B cell (primary cell): ENCODE measurements around the gene DNAJA4. TPM values are rescaled to one million over a fixed set of nuclear protein-coding genes. Genes with fewer than 3 reads are reported as not detected.

Experiments
- ATAC-seq: fragments of 200-7000 bp; cut with Tn5 transposase; one replicate; pipeline ENCODE4 v1.10.0; 2021; ENCODE audit warnings: low read depth, mild to moderate bottlenecking, moderate number of reproducible peaks, moderate library complexity
- CTCF ChIA-PET: fragments of 350-600 bp; sonication (Branson Sonifier 250); formaldehyde crosslinking; loops from one replicate; lab custom pipeline; 2021; ENCODE audit warnings: antibody characterized with exemption, inconsistent platforms; lab: Charles Lee
- POLR2A ChIA-PET: fragments of 350-600 bp; sonication (Branson Sonifier 250); formaldehyde crosslinking; loops from one replicate; lab custom pipeline; 2021; ENCODE audit warnings: antibody characterized with exemption; lab: Charles Lee
- DNase-seq: peaks from one replicate; pipeline ENCODE4 v3.0.0; 2013
- H2AFZ ChIP-seq: 2 replicates; pipeline ENCODE4 v1.6.1; 2012; ENCODE audit warnings: mild to moderate bottlenecking, low read depth, low read length; ENCODE audit not compliant: insufficient read depth, poor library complexity, severe bottlenecking
- H3K27ac ChIP-seq, 2 donors: 1 replicate in 1 of 2; 2 replicates in 1 of 2; pipeline ENCODE4 v1.5.1; 2012 to 2013; ENCODE audit warnings: low read length in 2 of 2, mild to moderate bottlenecking in 2 of 2, moderate library complexity in 1 of 2
- H3K27me3 ChIP-seq, 4 experiments: fragments of 200-600 bp in 1 of 4; sonication (generic) in 1 of 4; replicated peaks in 1 of 4; 1 replicate in 2 of 4; 2 replicates in 2 of 4; pipeline versions ENCODE4 v1.6.1 to v1.7.0; 2013 to 2016; ENCODE audit warnings: low read length in 3 of 4, mild to moderate bottlenecking in 2 of 4, mixed read lengths in 1 of 4, moderate library complexity in 1 of 4; ENCODE audit not compliant: insufficient read depth in 4 of 4, control insufficient read depth in 3 of 4; ENCODE audit errors: control extremely low read depth in 1 of 4
- H3K36me3 ChIP-seq, 2 experiments: replicated peaks in 1 of 2; 1 replicate in 1 of 2; 2 replicates in 1 of 2; pipeline versions ENCODE4 v1.6.1 to v1.7.1; 2013; ENCODE audit warnings: low read length in 1 of 2; ENCODE audit not compliant: insufficient read depth in 2 of 2, control insufficient read depth in 1 of 2; ENCODE audit errors: control extremely low read depth in 1 of 2, extremely low read depth in 1 of 2
- H3K4me1 ChIP-seq, 2 donors: fragments of 200-600 bp in 1 of 2; sonication (generic) in 1 of 2; 1 replicate in 1 of 2; 2 replicates in 1 of 2; pipeline versions ENCODE4 v1.5.1 to v1.6.1; 2013 to 2017; ENCODE audit warnings: low read length in 2 of 2; ENCODE audit not compliant: control insufficient read depth in 2 of 2, insufficient read depth in 2 of 2
- H3K4me2 ChIP-seq: replicated peaks from 2 replicates; pipeline ENCODE3; 2012; ENCODE audit warnings: mild to moderate bottlenecking, low read depth, low read length; ENCODE audit not compliant: poor library complexity, severe bottlenecking
- H3K4me3 ChIP-seq, 5 experiments: fragments of 200-600 bp in 1 of 5; sonication (generic) in 1 of 5; 1 replicate in 3 of 5; 2 replicates in 2 of 5; pipeline versions ENCODE4 v1.5.1 to v1.7.0; 2011 to 2016; ENCODE audit warnings: low read length in 4 of 5, mild to moderate bottlenecking in 4 of 5, low read depth in 2 of 5, control low read depth in 1 of 5, moderate library complexity in 1 of 5; ENCODE audit not compliant: insufficient read depth in 1 of 5; ENCODE audit errors: control extremely low read depth in 1 of 5, extremely low read depth in 1 of 5
- H3K79me2 ChIP-seq: fragments of 200-600 bp; sonication (generic); one replicate; pipeline ENCODE4 v1.6.0; 2016; ENCODE audit warnings: low read length; ENCODE audit not compliant: control insufficient read depth, insufficient read depth
- H3K9ac ChIP-seq: fragments of 200-600 bp; sonication (generic); 2 replicates; pipeline ENCODE4 v1.6.1; 2017; ENCODE audit warnings: mild to moderate bottlenecking, low read length, moderate library complexity
- H3K9me3 ChIP-seq, 3 donors: one replicate each; pipeline versions ENCODE4 v1.6.1 to v1.7.1; 2013; ENCODE audit warnings: low read length in 2 of 3; ENCODE audit not compliant: control insufficient read depth in 2 of 3, insufficient read depth in 1 of 3; ENCODE audit errors: control extremely low read depth in 1 of 3
- H4K20me1 ChIP-seq: 2 replicates; pipeline ENCODE4 v1.6.0; 2012; ENCODE audit warnings: mild to moderate bottlenecking, low read length; ENCODE audit not compliant: insufficient read depth, control insufficient read depth, poor library complexity, severe bottlenecking
- H3K27ac Mint-ChIP-seq: one replicate; pipeline ENCODE4 v1.8.0; 2021; ENCODE audit warnings: mixed read lengths
- H3K27me3 Mint-ChIP-seq: one replicate; pipeline ENCODE4 v1.8.0; 2021; ENCODE audit warnings: mixed read lengths
- H3K4me1 Mint-ChIP-seq: one replicate; pipeline ENCODE4 v1.8.0; 2021; ENCODE audit warnings: mixed read lengths
- H3K4me3 Mint-ChIP-seq: one replicate; pipeline ENCODE4 v1.8.0; 2021; ENCODE audit warnings: mixed read lengths
- H3K9me3 Mint-ChIP-seq: one replicate; pipeline ENCODE4 v1.8.0; 2022; ENCODE audit warnings: mixed read lengths; ENCODE audit not compliant: insufficient read depth
- EZH2 ChIP-seq: IDR thresholded peaks from 2 replicates; pipeline ENCODE4 v1.6.1; 2012; ENCODE audit warnings: borderline replicate concordance, low read depth, mild to moderate bottlenecking, moderate library complexity, low read length; ENCODE audit not compliant: insufficient read depth, poor library complexity, severe bottlenecking
- WGBS: methylation state at CpG from one replicate; pipeline ENCODE4 v1.1.5; 2013; ENCODE audit warnings: missing lambda C conversion rate; ENCODE audit not compliant: insufficient coverage; 5-methylcytosine and 5-hydroxymethylcytosine counted together
- intact Hi-C: fragments of 100-400 bp; cut with micrococcal nuclease; formaldehyde crosslinking; loops from one replicate; pipeline ENCODE4 v1.10.0; 2022
- polyA plus RNA-seq: library from polyadenylated mRNA; depleted of rRNA; stranded (reverse); fragments of >200 nt; gene quantifications from 2 replicates; pipeline ENCODE4 v1.2.3, GENCODE V29; 2012
- total RNA-seq, 2 donors: library from RNA; stranded (reverse); fragments of 120-200 nt in 1 of 2; gene quantifications; 1 replicate in 1 of 2; 2 replicates in 1 of 2; pipeline versions ENCODE4 v1.2.3 to v1.2.4, GENCODE V29; 2013 to 2022
- TF ChIP-seq, protein P1 (sequence below): fragments of 200-600 bp; IDR thresholded peaks from one replicate; pipeline ENCODE4 v1.8.0; 2022; ENCODE audit warnings: antibody characterized with exemption, mild to moderate bottlenecking

DNAJA4 gene
- total and polyA plus RNA-seq, 2 donors (not counting 1 experiment from before 2014, with no cell fraction given): 13.2 to 20.0 TPM

DNA sequence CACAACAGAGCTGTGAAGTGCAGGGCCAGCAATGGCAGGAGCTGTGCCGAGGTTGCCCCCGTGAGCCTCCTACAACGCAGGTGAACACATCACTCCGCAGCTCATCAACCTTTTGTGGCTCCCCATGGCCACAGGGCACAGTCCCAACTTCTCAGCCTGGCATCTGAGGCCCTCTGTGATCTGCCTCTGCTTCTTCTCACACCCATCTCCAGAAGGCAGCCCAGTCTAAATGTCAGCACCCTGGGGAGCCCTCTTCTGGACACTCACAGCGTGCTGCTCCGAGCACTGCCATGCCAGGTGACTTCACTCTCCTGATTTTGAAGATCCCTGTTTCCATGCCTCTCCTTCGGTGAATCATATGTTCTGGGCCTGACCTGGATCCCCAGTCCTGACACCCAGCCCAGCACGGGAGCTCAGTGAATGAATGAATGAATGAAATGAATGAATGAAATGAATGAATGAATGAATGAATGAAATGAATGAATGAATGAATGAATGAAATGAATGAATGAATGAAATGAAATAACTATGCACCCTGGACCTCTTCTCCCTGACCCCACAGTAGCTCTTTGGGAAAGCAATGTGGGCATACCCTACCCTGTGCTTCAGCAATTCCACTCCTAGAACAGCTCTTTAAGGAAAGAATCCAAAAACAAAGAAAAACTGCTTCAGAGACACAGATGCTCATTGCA, 52.9 kb downstream of the DNAJA4 start:
- no peaks in the 10 kb centered on the region for H3K9me3 ChIP-seq
- H3K4me3 Mint-ChIP-seq: no peak overlapping the region
- no peaks in the 10 kb centered on the region for H3K4me1 Mint-ChIP-seq
- no peaks in the 10 kb centered on the region for H4K20me1 ChIP-seq
- no peaks in the 10 kb centered on the region for H3K27me3 ChIP-seq
- H3K27ac Mint-ChIP-seq: no peak overlapping the region
- ChIA-PET CTCF (no interaction called here), POLR2A (no interaction called here)
- ATAC-seq (no peak), DNase-seq (no peak)
- H3K79me2 ChIP-seq: no peaks in the 10 kb centered on the region
- no peaks in the 10 kb centered on the region for H3K9me3 Mint-ChIP-seq
- H3K4me1 ChIP-seq: no peaks in the 10 kb centered on the region
- no peak for TF ChIP-seq EZH2
- TF ChIP-seq, protein P1, sequence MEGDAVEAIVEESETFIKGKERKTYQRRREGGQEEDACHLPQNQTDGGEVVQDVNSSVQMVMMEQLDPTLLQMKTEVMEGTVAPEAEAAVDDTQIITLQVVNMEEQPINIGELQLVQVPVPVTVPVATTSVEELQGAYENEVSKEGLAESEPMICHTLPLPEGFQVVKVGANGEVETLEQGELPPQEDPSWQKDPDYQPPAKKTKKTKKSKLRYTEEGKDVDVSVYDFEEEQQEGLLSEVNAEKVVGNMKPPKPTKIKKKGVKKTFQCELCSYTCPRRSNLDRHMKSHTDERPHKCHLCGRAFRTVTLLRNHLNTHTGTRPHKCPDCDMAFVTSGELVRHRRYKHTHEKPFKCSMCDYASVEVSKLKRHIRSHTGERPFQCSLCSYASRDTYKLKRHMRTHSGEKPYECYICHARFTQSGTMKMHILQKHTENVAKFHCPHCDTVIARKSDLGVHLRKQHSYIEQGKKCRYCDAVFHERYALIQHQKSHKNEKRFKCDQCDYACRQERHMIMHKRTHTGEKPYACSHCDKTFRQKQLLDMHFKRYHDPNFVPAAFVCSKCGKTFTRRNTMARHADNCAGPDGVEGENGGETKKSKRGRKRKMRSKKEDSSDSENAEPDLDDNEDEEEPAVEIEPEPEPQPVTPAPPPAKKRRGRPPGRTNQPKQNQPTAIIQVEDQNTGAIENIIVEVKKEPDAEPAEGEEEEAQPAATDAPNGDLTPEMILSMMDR: no peak
- H2AFZ ChIP-seq: no peak overlapping the region
- no peaks in the 10 kb centered on the region for H3K36me3 ChIP-seq
- intact Hi-C loops: no loop called here
- H3K4me2 ChIP-seq: no peak overlapping the region
- no peaks in the 10 kb centered on the region for H3K27me3 Mint-ChIP-seq
- H3K27ac ChIP-seq: no peak overlapping the region
- WGBS: 94% methylated on average over 8 of the region's 8 CpGs
- no peak overlapping the region for H3K4me3 ChIP-seq
- no peak overlapping the region for H3K9ac ChIP-seq

DNA sequence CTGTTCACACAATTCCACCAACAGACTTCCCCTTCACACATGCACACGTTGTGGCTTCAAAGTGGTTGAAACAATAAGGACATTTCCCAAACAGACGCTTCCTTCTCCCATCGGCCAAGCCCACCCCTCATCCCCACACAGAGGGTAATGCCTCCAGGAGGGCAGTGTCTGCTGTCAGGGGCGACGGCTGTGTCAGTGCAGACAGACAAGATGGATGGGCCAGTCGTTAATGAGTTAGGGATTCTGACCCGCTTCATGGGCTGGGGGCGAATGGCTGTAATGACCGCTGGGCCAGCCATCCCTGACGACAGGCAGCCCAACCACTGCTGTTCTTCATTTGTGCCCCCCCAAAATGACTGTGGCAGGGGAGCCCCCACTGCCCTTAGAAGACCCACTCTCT, 55.2 kb downstream of the DNAJA4 start:
- Mint-ChIP-seq H3K27ac (no peak overlapping the region), H3K9me3 (no peaks in the 10 kb centered on the region), H3K27me3 (no peaks in the 10 kb centered on the region), H3K4me1 (no peaks in the 10 kb centered on the region), H3K4me3 (no peak overlapping the region)
- ChIA-PET POLR2A (no interaction called here), CTCF (no interaction called here)
- WGBS: 80% methylated on average over 10 of the region's 10 CpGs
- Histone ChIP-seq H3K9me3 (no peaks in the 10 kb centered on the region), H4K20me1 (no peaks in the 10 kb centered on the region), H3K4me3 (no peak overlapping the region), H2AFZ (peak overlapping the region; percentile 14), H3K27me3 (no peaks in the 10 kb centered on the region), H3K36me3 (no peaks in the 10 kb centered on the region), H3K9ac (no peak overlapping the region), H3K4me1 (no peaks in the 10 kb centered on the region), H3K27ac (no peak overlapping the region), H3K4me2 (no peak overlapping the region), H3K79me2 (no peaks in the 10 kb centered on the region)
- intact Hi-C loops: no loop called here
- ATAC-seq (no peak), DNase-seq (no peak)
- no peak for TF ChIP-seq EZH2
- TF ChIP-seq, protein P1: no peak
